Endothelial cell of umbilical vein (primary cell): ENCODE results near the gene KCNJ3. TPM values are rescaled to one million over a fixed set of nuclear protein-coding genes. Genes with fewer than 3 reads are reported as not detected.

ENCODE experiments used
- BruUV-seq: library from RNA; stranded (reverse); fragments of 400-500 nt; replicated peaks from 2 replicates; lab custom pipeline; 2021; lab: Mats Ljungman, UMichigan
- CTCF ChIA-PET: fragments of 300-600, 350-600 bp; sonication (Branson Sonifier 250); formaldehyde crosslinking; loops from one replicate; lab custom pipeline; 2021; ENCODE audit warnings: antibody characterized with exemption, inconsistent platforms; lab: Charles Lee
- POLR2A ChIA-PET: fragments of 300-600, 350-600 bp; sonication (Branson Sonifier 250); formaldehyde crosslinking; loops from one replicate; lab custom pipeline; 2021; ENCODE audit warnings: antibody characterized with exemption, inconsistent platforms; lab: Charles Lee
- DNase-seq: peaks from one replicate; pipeline ENCODE4 v3.0.0-alpha.2; 2011; ENCODE audit warnings: low read depth, low spot score
- FAIRE-seq: peaks from 2 replicates; lab custom pipeline; 2011; peaks lifted over from hg19 to GRCh38; lab: Jason Lieb, UNC
- H2AFZ ChIP-seq: 2 replicates; pipeline ENCODE4 v1.6.0; 2012; ENCODE audit warnings: low read depth, low read length, control low read depth, inconsistent platforms
- H3K27ac ChIP-seq: 2 replicates; pipeline ENCODE4 v1.5.1; 2011; ENCODE audit warnings: low read depth, mild to moderate bottlenecking, control low read depth, low read length, moderate library complexity; ENCODE audit not compliant: insufficient read depth
- H3K27me3 ChIP-seq, 2 experiments: 2 replicates each; pipeline versions ENCODE4 v1.6.0 to v1.6.1; 2011; ENCODE audit warnings: low read length in 2 of 2, mixed read lengths in 1 of 2; ENCODE audit not compliant: control insufficient read depth in 2 of 2, insufficient read depth in 2 of 2
- H3K36me3 ChIP-seq, 2 experiments: 2 replicates in 1 of 2; 3 replicates in 1 of 2; pipeline ENCODE4 v1.5.1; 2011; ENCODE audit warnings: low read length in 2 of 2, mild to moderate bottlenecking in 1 of 2, moderate library complexity in 1 of 2; ENCODE audit not compliant: control insufficient read depth in 2 of 2, insufficient read depth in 2 of 2; ENCODE audit errors: extremely low read depth in 1 of 2
- H3K4me1 ChIP-seq: 3 replicates; pipeline ENCODE4 v1.5.1; 2011; ENCODE audit warnings: mild to moderate bottlenecking, low read length; ENCODE audit not compliant: control insufficient read depth, insufficient read depth; ENCODE audit errors: extremely low read depth
- H3K4me2 ChIP-seq: 2 replicates; pipeline ENCODE4 v1.6.1; 2011; ENCODE audit warnings: low read length, control low read depth, mixed read lengths; ENCODE audit not compliant: insufficient read depth
- H3K4me3 ChIP-seq, 3 experiments: fragments of 200-600 bp in 1 of 3; sonication (generic), shearing (Covaris generic) in 1 of 3; replicated peaks in 1 of 3; 2 replicates each; pipeline ENCODE4 v1.5.1; 2011 to 2016; ENCODE audit warnings: control low read depth in 3 of 3, low read length in 3 of 3, mild to moderate bottlenecking in 2 of 3, inconsistent platforms in 1 of 3, low read depth in 1 of 3, moderate library complexity in 1 of 3; ENCODE audit not compliant: insufficient read depth in 1 of 3
- H3K79me2 ChIP-seq: 2 replicates; pipeline ENCODE4 v1.6.0; 2012; ENCODE audit warnings: low read length, inconsistent platforms; ENCODE audit not compliant: control insufficient read depth, insufficient read depth
- H3K9ac ChIP-seq: replicated peaks from 2 replicates; pipeline ENCODE3; 2011; ENCODE audit warnings: low read length, control low read depth; ENCODE audit not compliant: insufficient read depth; ENCODE audit errors: extremely low read depth
- H3K9me1 ChIP-seq: replicated peaks from 3 replicates; pipeline ENCODE4 v1.6.0; 2011; ENCODE audit warnings: mild to moderate bottlenecking, low read length; ENCODE audit not compliant: control insufficient read depth, insufficient read depth; ENCODE audit errors: extremely low read depth
- H3K9me3 ChIP-seq: replicated peaks from 2 replicates; pipeline ENCODE4 v1.5.1; 2012; ENCODE audit warnings: low read length, inconsistent platforms; ENCODE audit not compliant: control insufficient read depth, insufficient read depth
- H4K20me1 ChIP-seq: replicated peaks from 2 replicates; pipeline ENCODE3; 2011; ENCODE audit warnings: mild to moderate bottlenecking, low read length; ENCODE audit not compliant: control insufficient read depth, insufficient read depth; ENCODE audit errors: extremely low read depth
- CTCF ChIP-seq, 2 donors: IDR thresholded peaks; 1 replicate in 1 of 2; 2 replicates in 1 of 2; pipeline ENCODE4 v1.5.1; 2011; ENCODE audit warnings: low read length in 2 of 2, mild to moderate bottlenecking in 2 of 2, moderate library complexity in 2 of 2, control low read depth in 1 of 2, inconsistent platforms in 1 of 2, low read depth in 1 of 2; ENCODE audit not compliant: insufficient read depth in 1 of 2; ENCODE audit errors: extremely low read depth in 1 of 2
- EZH2 ChIP-seq: IDR thresholded peaks from 2 replicates; pipeline ENCODE4 v1.6.1; 2012; ENCODE audit warnings: borderline replicate concordance, low read depth, mild to moderate bottlenecking, moderate library complexity, low read length, inconsistent platforms; ENCODE audit not compliant: severe bottlenecking
- FOS ChIP-seq: IDR thresholded peaks from 2 replicates; pipeline ENCODE4 v1.6.1; 2011; ENCODE audit warnings: mild to moderate bottlenecking, low read length, moderate library complexity, borderline replicate concordance; ENCODE audit not compliant: insufficient read depth
- GATA2 ChIP-seq: IDR thresholded peaks from 2 replicates; pipeline ENCODE4 v1.7.0; 2011; ENCODE audit warnings: low read depth, mild to moderate bottlenecking, moderate library complexity, mixed read lengths, low read length; ENCODE audit not compliant: insufficient read length, insufficient read depth
- JUN ChIP-seq: IDR thresholded peaks from 2 replicates; pipeline ENCODE4 v1.6.1; 2011; ENCODE audit warnings: borderline replicate concordance, low read depth; ENCODE audit not compliant: insufficient read length, insufficient read depth
- MAX ChIP-seq: IDR thresholded peaks from 2 replicates; pipeline ENCODE4 v1.6.1; 2011; ENCODE audit not compliant: insufficient read depth, insufficient read length
- MYC ChIP-seq: IDR thresholded peaks from one replicate; pipeline ENCODE4 v1.6.1; 2011; ENCODE audit warnings: mild to moderate bottlenecking, low read depth, low read length
- POLR2A ChIP-seq: IDR thresholded peaks from 2 replicates; pipeline ENCODE4 v1.6.1; 2012; ENCODE audit warnings: low read depth, mild to moderate bottlenecking, control low read depth, low read length
- POLR2AphosphoS5 ChIP-seq: IDR thresholded peaks from 2 replicates; pipeline ENCODE4 v1.6.1; 2012; ENCODE audit warnings: low read depth, mild to moderate bottlenecking, control low read depth, low read length, moderate library complexity; ENCODE audit not compliant: insufficient read depth
- dilution Hi-C: fragments of 300-500 bp; cut with MboI; formaldehyde crosslinking; loops from one replicate; pipeline ENCODE4 v1.15.0; 2019; ENCODE audit warnings: low sequenced_read_pairs; ENCODE audit not compliant: extremely low pct_ligation_motif_present
- intact Hi-C: fragments of 100-400 bp; cut with micrococcal nuclease; formaldehyde crosslinking; loops from one replicate; pipeline ENCODE4 v1.10.0; 2022
- polyA plus RNA-seq, 4 experiments: library from polyadenylated mRNA; depleted of rRNA in 3 of 4; stranded (reverse) in 3 of 4; unstranded in 1 of 4; fragments of >200 nt; gene quantifications; 2 replicates each; pipeline versions ENCODE4 v1.2.1 to v1.2.3, GENCODE V29; 2011 to 2012; ENCODE audit warnings: missing spikeins in 1 of 4
- total RNA-seq: library from RNA; stranded (reverse); gene quantifications from 2 replicates; pipeline ENCODE4 v1.2.3, GENCODE V29; 2021

The KCNJ3 gene
- total and polyA plus RNA-seq, 2 donors (not counting 3 experiments of a cell fraction or from before 2014, with no cell fraction given), result not detected

- Histone ChIP-seq H4K20me1 (no peaks in the 10 kb centered on the region), H3K9me3 (no peaks in the 10 kb centered on the region), H3K27ac (no peak overlapping the region), H3K9me1 (no peaks in the 10 kb centered on the region), H3K4me1 (no peaks in the 10 kb centered on the region), H3K4me2 (no peak overlapping the region), H3K4me3 (no peak overlapping the region), H3K36me3 (no peaks in the 10 kb centered on the region), H2AFZ (no peak overlapping the region), H3K9ac (no peak overlapping the region), H3K79me2 (no peaks in the 10 kb centered on the region), H3K27me3 (no peaks in the 10 kb centered on the region)
- no peak for TF ChIP-seq FOS
- no peak for TF ChIP-seq GATA2
- TF ChIP-seq JUN, result no peak
- TF ChIP-seq POLR2A, result no peak
- TF ChIP-seq POLR2AphosphoS5, result no peak
- TF ChIP-seq MAX, result no peak
- no peak for TF ChIP-seq CTCF (IDR thresholded peaks at IDR 0.05; ENCODE audit: extremely low read depth in 1 of 2, insufficient read depth in 1 of 2, low read depth in 1 of 2, low read length in 2 of 2)
- TF ChIP-seq EZH2, result no peak
- TF ChIP-seq MYC, result no peak
- BruUV-seq, result no TSS peak
- POLR2A ChIA-PET, result no interaction called here
- intact Hi-C loops (no loop called here), dilution Hi-C loops (no loop called here)
- FAIRE-seq (no peak), DNase-seq (no peak)
- CTCF ChIA-PET, result no interaction called here
Measured at GRCh38 chr2:154677401-154677800, 21.1 kb upstream of the KCNJ3 start.
